ENCODE measurements around the gene MOB3C.

DNA sequence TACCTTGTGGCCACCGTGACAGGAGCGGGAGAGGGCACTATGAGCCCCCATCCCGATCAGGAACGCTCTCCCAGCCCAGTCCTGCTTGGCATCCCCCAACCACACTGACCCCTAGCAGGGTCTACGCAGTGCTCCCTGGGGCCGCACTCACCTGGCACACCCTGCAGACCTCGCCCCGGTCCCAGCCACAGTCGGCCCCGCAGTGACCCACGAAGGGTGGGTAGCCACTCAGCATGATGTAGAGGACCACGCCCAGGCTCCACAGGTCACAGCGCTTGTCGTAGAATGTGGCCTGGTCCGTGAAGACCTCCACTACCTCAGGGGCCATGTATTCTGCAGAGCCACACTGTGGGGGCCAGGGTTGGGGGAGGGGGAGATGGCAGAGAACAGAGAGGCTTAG, 54.1 kb downstream of the MOB3C start:
- TF ChIP-seq, protein P1, sequence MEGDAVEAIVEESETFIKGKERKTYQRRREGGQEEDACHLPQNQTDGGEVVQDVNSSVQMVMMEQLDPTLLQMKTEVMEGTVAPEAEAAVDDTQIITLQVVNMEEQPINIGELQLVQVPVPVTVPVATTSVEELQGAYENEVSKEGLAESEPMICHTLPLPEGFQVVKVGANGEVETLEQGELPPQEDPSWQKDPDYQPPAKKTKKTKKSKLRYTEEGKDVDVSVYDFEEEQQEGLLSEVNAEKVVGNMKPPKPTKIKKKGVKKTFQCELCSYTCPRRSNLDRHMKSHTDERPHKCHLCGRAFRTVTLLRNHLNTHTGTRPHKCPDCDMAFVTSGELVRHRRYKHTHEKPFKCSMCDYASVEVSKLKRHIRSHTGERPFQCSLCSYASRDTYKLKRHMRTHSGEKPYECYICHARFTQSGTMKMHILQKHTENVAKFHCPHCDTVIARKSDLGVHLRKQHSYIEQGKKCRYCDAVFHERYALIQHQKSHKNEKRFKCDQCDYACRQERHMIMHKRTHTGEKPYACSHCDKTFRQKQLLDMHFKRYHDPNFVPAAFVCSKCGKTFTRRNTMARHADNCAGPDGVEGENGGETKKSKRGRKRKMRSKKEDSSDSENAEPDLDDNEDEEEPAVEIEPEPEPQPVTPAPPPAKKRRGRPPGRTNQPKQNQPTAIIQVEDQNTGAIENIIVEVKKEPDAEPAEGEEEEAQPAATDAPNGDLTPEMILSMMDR (IDR thresholded peaks at IDR 0.05; ENCODE audit: insufficient read depth, low read length, poor library complexity, severe bottlenecking), result no peak
- TF ChIP-seq EZH2phosphoT487 (conservative IDR thresholded peaks at IDR 0.05; ENCODE audit: low read length), result no peak

Measured in SU-DHL-6 (cell line).